Neural crest cell (in vitro differentiated cells): ENCODE results near the gene COL25A1. TPM values are rescaled to one million over a fixed set of nuclear protein-coding genes. Genes with fewer than 3 reads are reported as not detected.

ENCODE experiments used
- DNase-seq: peaks from one replicate; pipeline ENCODE4 v3.0.0; 2021; ENCODE audit warnings: low read depth, mixed read lengths, low spot score
- H3K27ac Mint-ChIP-seq: one replicate; pipeline ENCODE4 v1.8.0; 2021; ENCODE audit warnings: mild to moderate bottlenecking, mixed read lengths; ENCODE audit not compliant: unreplicated experiment
- H3K27me3 Mint-ChIP-seq: 2 replicates; pipeline ENCODE4 v1.8.0; 2021; ENCODE audit warnings: low read depth, mild to moderate bottlenecking, mixed read lengths
- H3K36me3 Mint-ChIP-seq: 2 replicates; pipeline ENCODE4 v1.8.0; 2021; ENCODE audit warnings: low read depth, mild to moderate bottlenecking, mixed read lengths
- H3K4me1 Mint-ChIP-seq: 2 replicates; pipeline ENCODE4 v1.8.0; 2021; ENCODE audit warnings: mixed read lengths
- H3K4me3 Mint-ChIP-seq: one replicate; pipeline ENCODE4 v1.8.0; 2021; ENCODE audit warnings: mild to moderate bottlenecking, mixed read lengths
- H3K9me3 Mint-ChIP-seq: 2 replicates; pipeline ENCODE4 v1.8.0; 2021; ENCODE audit warnings: mixed read lengths
- CTCF ChIP-seq: fragments of 200-600 bp; sonication (generic); conservative IDR thresholded peaks from 2 replicates; pipeline ENCODE4 v1.5.0; 2021; ENCODE audit warnings: antibody characterized with exemption, mild to moderate bottlenecking
- total RNA-seq: library from RNA; stranded (reverse); gene quantifications from 2 replicates; pipeline ENCODE4 v1.2.1, GENCODE V29; 2021

The COL25A1 gene
- total RNA-seq, 1 donor from 2014 or later: 39.3 TPM

- H3K27me3 Mint-ChIP-seq: no peaks in the 10 kb centered on the region
These were observed 415.4 kb downstream of the COL25A1 start for GRCh38 chr4:108887034-108887433.

GRCh38 chr4:108885211-108885610, 417.2 kb downstream of the COL25A1 start:
- no peak for DNase-seq
- H3K27ac Mint-ChIP-seq: no peak overlapping the region
- H3K27me3 Mint-ChIP-seq: no peaks in the 10 kb centered on the region
- no peak overlapping the region for H3K4me3 Mint-ChIP-seq
- peaks cover 2% of the 10 kb centered on the region for H3K36me3 Mint-ChIP-seq
- H3K4me1 Mint-ChIP-seq: peaks cover 68% of the 10 kb centered on the region
- peaks cover 4% of the 10 kb centered on the region for H3K9me3 Mint-ChIP-seq
- no peak for TF ChIP-seq CTCF

More at GRCh38 chr4:108887034-108887433, 415.4 kb downstream of the COL25A1 start:
- H3K36me3 Mint-ChIP-seq: no peaks in the 10 kb centered on the region
- no peak for DNase-seq
- no peak for TF ChIP-seq CTCF
- H3K4me3 Mint-ChIP-seq: no peak overlapping the region
- H3K9me3 Mint-ChIP-seq: no peaks in the 10 kb centered on the region
- peaks cover 64% of the 10 kb centered on the region for H3K4me1 Mint-ChIP-seq
- peak overlapping the region; percentile 31 for H3K27ac Mint-ChIP-seq

GRCh38 chr4:108884596-108884995, 417.9 kb downstream of the COL25A1 start:
- no peak for TF ChIP-seq CTCF
- DNase-seq: no peak
- Mint-ChIP-seq H3K9me3 (peaks cover 4% of the 10 kb centered on the region), H3K27me3 (no peaks in the 10 kb centered on the region), H3K4me3 (no peak overlapping the region), H3K4me1 (peaks cover 64% of the 10 kb centered on the region), H3K27ac (peak overlapping the region; percentile 45), H3K36me3 (peaks cover 2% of the 10 kb centered on the region)

- Mint-ChIP-seq H3K4me3 (no peak overlapping the region), H3K4me1 (peaks cover 65% of the 10 kb centered on the region), H3K36me3 (peaks cover 2% of the 10 kb centered on the region), H3K27me3 (no peaks in the 10 kb centered on the region), H3K27ac (peak overlapping the region; percentile 81), H3K9me3 (peaks cover 4% of the 10 kb centered on the region)
- no peak for DNase-seq
- TF ChIP-seq CTCF: no peak
These were observed 420.5 kb downstream of the COL25A1 start for GRCh38 chr4:108881986-108882385.

- Mint-ChIP-seq H3K36me3 (peaks cover 2% of the 10 kb centered on the region), H3K27me3 (no peaks in the 10 kb centered on the region), H3K4me1 (peaks cover 68% of the 10 kb centered on the region), H3K27ac (peak overlapping the region; percentile 69), H3K9me3 (peaks cover 4% of the 10 kb centered on the region), H3K4me3 (no peak overlapping the region)
- no peak for DNase-seq
- no peak for TF ChIP-seq CTCF
These were observed 421.3 kb downstream of the COL25A1 start for GRCh38 chr4:108881190-108881589.

GRCh38 chr4:108878806-108879205, 423.7 kb downstream of the COL25A1 start:
- H3K27ac Mint-ChIP-seq: no peak overlapping the region
- peaks cover 4% of the 10 kb centered on the region for H3K9me3 Mint-ChIP-seq
- no peak for TF ChIP-seq CTCF
- H3K4me3 Mint-ChIP-seq: no peak overlapping the region
- peaks cover 52% of the 10 kb centered on the region for H3K4me1 Mint-ChIP-seq
- H3K36me3 Mint-ChIP-seq: peaks cover 2% of the 10 kb centered on the region
- no peaks in the 10 kb centered on the region for H3K27me3 Mint-ChIP-seq
- DNase-seq: no peak
